Measurements from ENCODE around the gene BDH1. TPM values are rescaled to one million over a fixed set of nuclear protein-coding genes. Genes with fewer than 3 reads are reported as not detected.

BDH1 gene
- total RNA-seq, 1 donor from 2014 or later, result 4.7 TPM

DNA sequence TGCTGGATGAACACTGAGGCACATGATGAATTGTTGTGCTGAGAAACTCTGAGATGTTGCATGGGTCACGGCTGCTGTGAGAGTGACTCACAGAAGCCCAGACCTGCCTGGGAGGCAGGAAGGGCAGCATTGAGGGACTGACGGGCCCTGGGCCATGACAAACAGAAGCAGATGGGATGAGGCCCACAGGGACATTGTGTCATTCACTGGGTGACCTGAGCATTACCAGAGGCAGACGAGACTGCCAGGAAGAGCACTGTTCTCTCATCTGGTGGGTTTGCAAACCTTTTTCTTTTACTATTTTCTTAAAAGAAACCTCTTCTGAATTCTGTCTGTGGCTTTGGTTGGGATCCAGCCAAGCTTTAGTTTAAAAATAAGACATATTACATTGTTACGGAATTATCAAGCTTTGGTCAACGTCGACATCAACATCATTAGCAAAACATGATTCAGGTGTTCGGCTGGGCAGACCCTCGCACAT lies 67.8 kb downstream of the BDH1 start:
- Mint-ChIP-seq H3K36me3 (ENCODE audit: low read depth, unreplicated experiment) (peaks cover 3% of the 10 kb centered on the region), H3K27ac (ENCODE audit: unreplicated experiment) (no peak overlapping the region), H3K9me3 (ENCODE audit: unreplicated experiment) (no peaks in the 10 kb centered on the region), H3K4me3 (ENCODE audit: unreplicated experiment) (no peak overlapping the region), H3K27me3 (ENCODE audit: unreplicated experiment) (peaks cover 8% of the 10 kb centered on the region), H3K4me1 (ENCODE audit: unreplicated experiment) (peaks cover 9% of the 10 kb centered on the region)
- no peak for DNase-seq (ENCODE audit: low spot score)
- TF ChIP-seq, protein P1, sequence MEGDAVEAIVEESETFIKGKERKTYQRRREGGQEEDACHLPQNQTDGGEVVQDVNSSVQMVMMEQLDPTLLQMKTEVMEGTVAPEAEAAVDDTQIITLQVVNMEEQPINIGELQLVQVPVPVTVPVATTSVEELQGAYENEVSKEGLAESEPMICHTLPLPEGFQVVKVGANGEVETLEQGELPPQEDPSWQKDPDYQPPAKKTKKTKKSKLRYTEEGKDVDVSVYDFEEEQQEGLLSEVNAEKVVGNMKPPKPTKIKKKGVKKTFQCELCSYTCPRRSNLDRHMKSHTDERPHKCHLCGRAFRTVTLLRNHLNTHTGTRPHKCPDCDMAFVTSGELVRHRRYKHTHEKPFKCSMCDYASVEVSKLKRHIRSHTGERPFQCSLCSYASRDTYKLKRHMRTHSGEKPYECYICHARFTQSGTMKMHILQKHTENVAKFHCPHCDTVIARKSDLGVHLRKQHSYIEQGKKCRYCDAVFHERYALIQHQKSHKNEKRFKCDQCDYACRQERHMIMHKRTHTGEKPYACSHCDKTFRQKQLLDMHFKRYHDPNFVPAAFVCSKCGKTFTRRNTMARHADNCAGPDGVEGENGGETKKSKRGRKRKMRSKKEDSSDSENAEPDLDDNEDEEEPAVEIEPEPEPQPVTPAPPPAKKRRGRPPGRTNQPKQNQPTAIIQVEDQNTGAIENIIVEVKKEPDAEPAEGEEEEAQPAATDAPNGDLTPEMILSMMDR (IDR thresholded peaks at IDR 0.05; ENCODE audit: unreplicated experiment), result no peak

DNA sequence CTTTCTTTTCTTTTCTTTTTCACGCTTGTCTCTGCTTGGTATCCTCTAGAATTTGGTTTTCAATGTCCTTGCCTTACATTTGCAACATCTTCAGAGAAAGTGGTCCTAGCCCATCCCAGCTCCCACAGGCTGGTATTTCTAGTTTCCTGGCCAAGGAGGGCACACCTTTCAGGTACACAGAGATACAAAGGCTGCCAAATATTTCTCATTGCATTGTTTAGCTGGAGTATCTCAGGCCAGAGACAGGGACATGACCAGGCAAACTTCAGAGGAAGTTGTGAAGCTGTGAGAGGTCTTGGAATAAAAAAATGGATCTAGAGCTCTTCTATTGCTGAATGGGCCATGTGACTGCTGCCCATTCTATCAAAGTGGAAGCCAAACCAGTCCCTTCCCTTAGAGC lies 68.9 kb downstream of the BDH1 start:
- H3K27ac Mint-ChIP-seq (ENCODE audit: unreplicated experiment), result no peak overlapping the region
- H3K4me3 Mint-ChIP-seq (ENCODE audit: unreplicated experiment), result no peak overlapping the region
- peaks cover 12% of the 10 kb centered on the region for H3K27me3 Mint-ChIP-seq (ENCODE audit: unreplicated experiment)
- TF ChIP-seq, protein P1 (IDR thresholded peaks at IDR 0.05; ENCODE audit: unreplicated experiment), result no peak
- peaks cover 7% of the 10 kb centered on the region for H3K4me1 Mint-ChIP-seq (ENCODE audit: unreplicated experiment)
- H3K36me3 Mint-ChIP-seq (ENCODE audit: low read depth, unreplicated experiment), result no peaks in the 10 kb centered on the region
- no peaks in the 10 kb centered on the region for H3K9me3 Mint-ChIP-seq (ENCODE audit: unreplicated experiment)
- no peak for DNase-seq (ENCODE audit: low spot score)

DNA sequence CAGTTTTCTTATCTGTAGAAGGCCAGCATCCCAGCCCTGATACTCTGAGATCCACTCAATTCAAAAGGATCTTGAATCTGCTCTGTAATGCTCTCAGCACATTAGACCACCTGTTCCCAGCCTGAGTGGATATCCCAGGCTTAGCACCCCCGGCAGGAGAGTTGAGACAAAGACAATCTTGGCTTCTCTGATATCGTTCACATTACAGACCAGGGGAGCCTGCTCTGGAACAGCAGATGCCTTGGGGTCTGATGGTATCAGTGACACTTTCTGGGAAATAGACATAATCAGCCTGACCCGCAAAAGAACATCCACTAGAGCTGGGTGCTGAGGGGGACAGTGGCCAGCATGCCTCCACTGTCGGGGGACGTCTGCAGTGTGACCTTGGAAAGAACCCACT lies 70.6 kb downstream of the BDH1 start:
- no peak for DNase-seq (ENCODE audit: low spot score)
- H3K4me3 Mint-ChIP-seq (ENCODE audit: unreplicated experiment), result no peak overlapping the region
- TF ChIP-seq, protein P1 (IDR thresholded peaks at IDR 0.05; ENCODE audit: unreplicated experiment), result no peak
- no peak overlapping the region for H3K27ac Mint-ChIP-seq (ENCODE audit: unreplicated experiment)
- peaks cover 7% of the 10 kb centered on the region for H3K4me1 Mint-ChIP-seq (ENCODE audit: unreplicated experiment)
- no peaks in the 10 kb centered on the region for H3K9me3 Mint-ChIP-seq (ENCODE audit: unreplicated experiment)
- no peaks in the 10 kb centered on the region for H3K36me3 Mint-ChIP-seq (ENCODE audit: low read depth, unreplicated experiment)
- peaks cover 15% of the 10 kb centered on the region for H3K27me3 Mint-ChIP-seq (ENCODE audit: unreplicated experiment)

DNA sequence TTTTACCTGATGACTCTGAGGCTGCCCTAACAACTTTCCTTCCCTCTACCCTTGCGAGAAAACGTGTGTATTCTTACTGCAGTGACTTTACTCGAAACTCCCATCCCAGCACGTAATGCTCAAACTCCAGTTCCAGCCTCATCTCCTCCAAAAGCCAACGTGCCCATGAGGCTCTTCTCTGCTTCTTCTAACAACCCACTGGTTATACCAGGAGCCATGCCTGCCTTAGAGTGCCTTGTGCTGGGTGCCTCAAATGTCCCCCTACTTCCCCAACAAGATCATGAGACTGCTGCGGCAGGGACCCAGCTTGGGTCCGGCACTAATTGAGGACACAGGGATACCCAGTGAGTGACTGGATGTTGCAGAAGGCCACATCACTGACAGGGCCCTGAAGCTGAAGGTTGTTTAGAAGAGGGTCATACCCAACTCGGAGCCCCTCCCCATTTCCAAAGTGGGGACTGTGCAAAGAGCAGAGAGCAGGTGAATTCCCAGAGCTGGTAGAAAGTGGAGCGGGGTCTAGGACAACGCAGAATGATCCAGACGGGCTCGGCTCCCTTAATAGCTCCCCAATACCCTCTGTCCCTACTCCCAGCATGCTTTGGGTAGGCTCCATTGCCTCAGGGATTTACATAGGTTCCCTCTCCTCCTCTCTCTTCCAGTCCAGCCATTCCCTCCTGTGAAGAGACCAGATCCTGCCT lies 71.4 kb downstream of the BDH1 start:
- Mint-ChIP-seq H3K4me3 (ENCODE audit: unreplicated experiment) (no peak overlapping the region), H3K9me3 (ENCODE audit: unreplicated experiment) (no peaks in the 10 kb centered on the region), H3K4me1 (ENCODE audit: unreplicated experiment) (peaks cover 5% of the 10 kb centered on the region), H3K27ac (ENCODE audit: unreplicated experiment) (peak overlapping the region; percentile 17), H3K36me3 (ENCODE audit: low read depth, unreplicated experiment) (no peaks in the 10 kb centered on the region), H3K27me3 (ENCODE audit: unreplicated experiment) (peaks cover 17% of the 10 kb centered on the region)
- DNase-seq (ENCODE audit: low spot score), result no peak
- TF ChIP-seq, protein P1 (IDR thresholded peaks at IDR 0.05; ENCODE audit: unreplicated experiment), result no peak

DNA sequence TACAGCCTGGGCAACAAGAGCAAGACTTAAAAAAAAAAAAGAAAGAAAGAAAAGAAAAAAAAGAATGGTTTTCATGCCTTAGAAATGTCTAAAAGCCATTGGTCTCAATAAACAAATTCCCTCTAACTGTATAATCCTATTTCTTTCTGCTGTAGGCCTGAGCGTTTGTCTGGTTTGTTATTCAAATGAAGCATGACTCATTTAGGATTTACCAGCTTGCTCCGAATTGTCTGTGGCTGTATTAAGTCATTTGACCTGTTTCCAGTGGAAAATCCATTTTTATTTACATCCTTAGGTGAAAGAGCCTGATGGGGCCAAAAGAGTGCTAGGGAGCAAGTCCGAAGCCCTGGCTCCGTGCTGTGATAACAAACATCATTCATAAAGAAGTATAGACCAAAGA lies 73.8 kb downstream of the BDH1 start:
- H3K4me3 Mint-ChIP-seq (ENCODE audit: unreplicated experiment), result no peak overlapping the region
- H3K4me1 Mint-ChIP-seq (ENCODE audit: unreplicated experiment), result peaks cover 5% of the 10 kb centered on the region
- H3K36me3 Mint-ChIP-seq (ENCODE audit: low read depth, unreplicated experiment), result no peaks in the 10 kb centered on the region
- TF ChIP-seq, protein P1 (IDR thresholded peaks at IDR 0.05; ENCODE audit: unreplicated experiment), result no peak
- no peak overlapping the region for H3K27ac Mint-ChIP-seq (ENCODE audit: unreplicated experiment)
- H3K27me3 Mint-ChIP-seq (ENCODE audit: unreplicated experiment), result peaks cover 15% of the 10 kb centered on the region
- DNase-seq (ENCODE audit: low spot score), result no peak
- H3K9me3 Mint-ChIP-seq (ENCODE audit: unreplicated experiment), result no peaks in the 10 kb centered on the region
